Right lobe of liver (tissue), 4 donors: ENCODE data around the gene NKIRAS2.

Experiments used
- POLR2A ChIP-seq: fragments of 450-650 bp; IDR thresholded peaks from one replicate; pipeline ENCODE4 v1.6.1; 2017; ENCODE audit warnings: antibody characterized with exemption, mild to moderate bottlenecking
- TF ChIP-seq, protein P1 (sequence below), 4 donors: fragments of 200-600 bp in 3 of 4; fragments of 450-650 bp in 1 of 4; IDR thresholded peaks; one replicate each; pipeline versions ENCODE4 v1.5.1 to v1.8.0; 2016 to 2022; ENCODE audit warnings: antibody characterized with exemption in 4 of 4, mild to moderate bottlenecking in 2 of 4
- donor health status: DM: no; HTN: no; CAD: no.
- donor health status: DM: no; HTN: no; CAD: no.
- donor health status: DM: no; HTN: yes; CAD: no.

- TF ChIP-seq, protein P1, sequence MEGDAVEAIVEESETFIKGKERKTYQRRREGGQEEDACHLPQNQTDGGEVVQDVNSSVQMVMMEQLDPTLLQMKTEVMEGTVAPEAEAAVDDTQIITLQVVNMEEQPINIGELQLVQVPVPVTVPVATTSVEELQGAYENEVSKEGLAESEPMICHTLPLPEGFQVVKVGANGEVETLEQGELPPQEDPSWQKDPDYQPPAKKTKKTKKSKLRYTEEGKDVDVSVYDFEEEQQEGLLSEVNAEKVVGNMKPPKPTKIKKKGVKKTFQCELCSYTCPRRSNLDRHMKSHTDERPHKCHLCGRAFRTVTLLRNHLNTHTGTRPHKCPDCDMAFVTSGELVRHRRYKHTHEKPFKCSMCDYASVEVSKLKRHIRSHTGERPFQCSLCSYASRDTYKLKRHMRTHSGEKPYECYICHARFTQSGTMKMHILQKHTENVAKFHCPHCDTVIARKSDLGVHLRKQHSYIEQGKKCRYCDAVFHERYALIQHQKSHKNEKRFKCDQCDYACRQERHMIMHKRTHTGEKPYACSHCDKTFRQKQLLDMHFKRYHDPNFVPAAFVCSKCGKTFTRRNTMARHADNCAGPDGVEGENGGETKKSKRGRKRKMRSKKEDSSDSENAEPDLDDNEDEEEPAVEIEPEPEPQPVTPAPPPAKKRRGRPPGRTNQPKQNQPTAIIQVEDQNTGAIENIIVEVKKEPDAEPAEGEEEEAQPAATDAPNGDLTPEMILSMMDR (IDR thresholded peaks at IDR 0.05), result no peak
- TF ChIP-seq POLR2A, result no peak
Observed at GRCh38 chr17:41972571-41973407, 47.1 kb upstream of the NKIRAS2 start.
